Ovary (tissue), 9 donors: Measurements from ENCODE around the gene CEACAM16. TPM values are rescaled to one million over a fixed set of nuclear protein-coding genes. Genes with fewer than 3 reads are reported as not detected.
"Not testable (repeated sequence)": the region's sequence is repeated elsewhere in the genome, so short reads cannot be mapped to it uniquely, and the experiment has no call there.

Source experiments
- DNase-seq, 5 donors: peaks; one replicate each; pipeline ENCODE4 v3.0.0-alpha.2; 2019 to 2020
- H3K27ac ChIP-seq, 2 donors: fragments of 200-600 bp; one replicate each; pipeline versions ENCODE4 v1.5.1 to v1.8.0; 2019 to 2022
- H3K27me3 ChIP-seq: fragments of 200-600 bp; one replicate; pipeline ENCODE4 v1.8.0; 2022
- H3K36me3 ChIP-seq: fragments of 200-600 bp; sonication (generic); one replicate; pipeline ENCODE4 v1.5.1; 2019
- H3K4me1 ChIP-seq: one replicate; pipeline ENCODE4 v1.8.1; 2013; ENCODE audit warnings: mild to moderate bottlenecking, moderate library complexity; ENCODE audit not compliant: insufficient read depth
- H3K4me3 ChIP-seq: fragments of 200-600 bp; sonication (generic); one replicate; pipeline ENCODE4 v1.5.1; 2017
- H3K9me3 ChIP-seq, 2 donors: fragments of 200-600 bp in 1 of 2; sonication (generic) in 1 of 2; one replicate each; pipeline versions ENCODE4 v1.5.1 to v1.8.1; 2013 to 2019; ENCODE audit warnings: mild to moderate bottlenecking in 1 of 2, moderate library complexity in 1 of 2
- CTCF ChIP-seq, 3 donors: fragments of 450-650 bp in 2 of 3; fragments of 200-600 bp in 1 of 3; IDR thresholded peaks; one replicate each; pipeline versions ENCODE4 v1.5.1 to v1.8.0; 2016 to 2022; ENCODE audit warnings: antibody characterized with exemption in 3 of 3, mild to moderate bottlenecking in 1 of 3
- EP300 ChIP-seq: sonication (generic); formaldehyde crosslinking; IDR thresholded peaks from one replicate; pipeline ENCODE4 v1.6.1; 2017; ENCODE audit warnings: antibody characterized with exemption
- POLR2A ChIP-seq: fragments of 450-650 bp; IDR thresholded peaks from one replicate; pipeline ENCODE4 v1.6.1; 2017; ENCODE audit warnings: antibody characterized with exemption, mild to moderate bottlenecking, moderate library complexity
- WGBS, 3 donors: extraction: QIAGEN DNeasy Blood & Tissue Kit in 1 of 3; methylation state at CpG; one replicate each; pipeline versions ENCODE4 v1.1.5 to v1.1.7; 2013 to 2017; 5-methylcytosine and 5-hydroxymethylcytosine counted together
- intact Hi-C, 4 donors: fragments of 100-400 bp; cut with DNase I; formaldehyde crosslinking; loops; one replicate each; pipeline versions ENCODE4 v1.11.0 to v1.15.1; 2022 to 2023
- polyA plus RNA-seq, 2 donors: library from polyadenylated mRNA; stranded (reverse); fragments of 200-250 nt in 1 of 2; fragments of 350-450 nt in 1 of 2; fragmentation: Illumina TruSeq in 1 of 2; extraction: RNeasy Lipid Tissue Mini Kit (QIAGEN cat#74804) in 1 of 2; gene quantifications; one replicate each; pipeline ENCODE4 v1.2.3, GENCODE V29; 2013 to 2014
- total RNA-seq, 7 donors: library from RNA; depleted of rRNA in 2 of 7; stranded (reverse); fragments of >200 nt in 2 of 7; fragmentation: NEBNext Ultra II Directional in 3 of 7; extraction: Animal tissue kit (Norgen Biotek cat#: 25700) in 3 of 7; gene quantifications; one replicate each; pipeline versions ENCODE4 v1.1.0 to v1.2.4, GENCODE V29; 2016 to 2023
- donor health status: DM: no; HTN: no; CAD: no; lungs with moderate emphysema.
- donor health status: DM: no; HTN: no; CAD: no.
- donor health status: Bipolar disorder and iron deficiency.
- donor health status: DM: yes; HTN: yes; CAD: no.
- donor health status: DM: no; HTN: no; CAD: no.
- donor health status: DM: yes; HTN: yes; CAD: no.

Gene CEACAM16
- total and polyA plus RNA-seq, 9 donors, result not detected

- WGBS, 3 donors, result 89 to 93% (median 91%) methylated on average over 19 to 20 of the region's 20 CpGs
- no peak for DNase-seq
- no peak for TF ChIP-seq EP300
- no peak for TF ChIP-seq POLR2A
- no peak for TF ChIP-seq CTCF (IDR thresholded peaks at IDR 0.05)
Observed at GRCh38 chr19:44707794-44708193, 8.8 kb downstream of the CEACAM16 start.

GRCh38 chr19:44708940-44709339 lies 10.0 kb downstream of the CEACAM16 start:
- Histone ChIP-seq H3K27ac (no peak overlapping the region), H3K27me3 (no peaks in the 10 kb centered on the region), H3K9me3 (no peaks in the 10 kb centered on the region), H3K4me1 (no peaks in the 10 kb centered on the region), H3K4me3 (no peak overlapping the region), H3K36me3 (no peaks in the 10 kb centered on the region)
- no peak for TF ChIP-seq EP300
- TF ChIP-seq POLR2A, result no peak
- no peak for TF ChIP-seq CTCF (IDR thresholded peaks at IDR 0.05)
- no peak for DNase-seq
- 65 to 78% (median 72%) methylated on average over 5 of the region's 5 CpGs for WGBS, 3 donors
- intact Hi-C loops, result no loop called here

More at GRCh38 chr19:44707794-44708193, 8.8 kb downstream of the CEACAM16 start:
- no peaks in the 10 kb centered on the region for H3K9me3 ChIP-seq
- H3K27ac ChIP-seq, result no peak overlapping the region
- H3K4me3 ChIP-seq, result no peak overlapping the region
- no peaks in the 10 kb centered on the region for H3K36me3 ChIP-seq
- no peaks in the 10 kb centered on the region for H3K4me1 ChIP-seq
- no peaks in the 10 kb centered on the region for H3K27me3 ChIP-seq
- intact Hi-C loops, result no loop called here

GRCh38 chr19:44709434-44710266 lies 10.7 kb downstream of the CEACAM16 start:
- intact Hi-C loops, H3K27ac ChIP-seq, H3K36me3 ChIP-seq, H3K4me3 ChIP-seq, H3K9me3 ChIP-seq, H3K27me3 ChIP-seq, H3K4me1 ChIP-seq, DNase-seq: not testable (repeated sequence)
- WGBS, 3 donors, result 60 to 83% (median 67%) methylated on average over 4 of the region's 4 CpGs

GRCh38 chr19:44710483-44710882 lies 11.5 kb downstream of the CEACAM16 start:
- intact Hi-C loops, result no loop called here
- Histone ChIP-seq H3K36me3 (no peaks in the 10 kb centered on the region), H3K27me3 (no peaks in the 10 kb centered on the region), H3K4me1 (no peaks in the 10 kb centered on the region), H3K4me3 (no peak overlapping the region), H3K27ac (no peak overlapping the region), H3K9me3 (no peaks in the 10 kb centered on the region)
- WGBS, 3 donors, result 78 to 86% (median 79%) methylated on average over 14 of the region's 14 CpGs
- DNase-seq, result no peak
- TF ChIP-seq EP300 (no peak), CTCF (IDR thresholded peaks at IDR 0.05) (no peak), POLR2A (no peak)

GRCh38 chr19:44712864-44713515 lies 14.0 kb downstream of the CEACAM16 start:
- H3K4me3 ChIP-seq, result no peak overlapping the region
- no peak for TF ChIP-seq EP300
- TF ChIP-seq CTCF (IDR thresholded peaks at IDR 0.05), result no peak
- no peak for TF ChIP-seq POLR2A
- H3K27me3 ChIP-seq, result no peaks in the 10 kb centered on the region
- H3K36me3 ChIP-seq, result no peaks in the 10 kb centered on the region
- no peaks in the 10 kb centered on the region for H3K4me1 ChIP-seq
- no peaks in the 10 kb centered on the region for H3K9me3 ChIP-seq
- no peak overlapping the region for H3K27ac ChIP-seq
- no peak for DNase-seq
- WGBS, 3 donors, result 38 to 54% (median 49%) methylated on average over 4 of the region's 4 CpGs
- intact Hi-C loops, result no loop called here
